Fibroblast of villous mesenchyme (primary cell): ENCODE measurements around the gene EID1. TPM values are rescaled to one million over a fixed set of nuclear protein-coding genes. Genes with fewer than 3 reads are reported as not detected.
A peak's percentile ranks its signal among the peaks of the same experiment; 100 is the strongest.

Source experiments
- DNase-seq: peaks from one replicate; pipeline ENCODE4 v3.0.0-alpha.2; 2010; ENCODE audit warnings: low read depth
- H3K4me3 ChIP-seq: 2 replicates; pipeline ENCODE4 v1.5.1; 2011; ENCODE audit warnings: low read depth, mild to moderate bottlenecking, low read length
- CTCF ChIP-seq: IDR thresholded peaks from 2 replicates; pipeline ENCODE4 v1.5.1; 2012; ENCODE audit warnings: low read depth, mild to moderate bottlenecking, low read length; ENCODE audit not compliant: insufficient read depth
- total RNA-seq: library from RNA; depleted of rRNA; stranded (reverse); fragments of >200 nt; gene quantifications from 2 replicates; pipeline ENCODE4 v1.2.3, GENCODE V29; 2012

The EID1 gene
- total RNA-seq, 1 donor, result 224 TPM

- DNase-seq, result no peak
- no peak for TF ChIP-seq CTCF
- H3K4me3 ChIP-seq, result peak overlapping the region; percentile 91
Measured at GRCh38 chr15:48880070-48880634, 2.2 kb downstream of the EID1 start.

GRCh38 chr15:48883699-48884098, 5.8 kb downstream of the EID1 start:
- no peak for TF ChIP-seq CTCF
- no peak overlapping the region for H3K4me3 ChIP-seq
- DNase-seq, result no peak

- no peak overlapping the region for H3K4me3 ChIP-seq
- DNase-seq, result no peak
- TF ChIP-seq CTCF, result no peak
Measured at GRCh38 chr15:48887144-48887543, 9.2 kb downstream of the EID1 start.

GRCh38 chr15:48888191-48888590, 10.3 kb downstream of the EID1 start:
- DNase-seq, result no peak
- TF ChIP-seq CTCF, result no peak

GRCh38 chr15:48888836-48889235, 10.9 kb downstream of the EID1 start:
- DNase-seq, result no peak
- TF ChIP-seq CTCF, result no peak
- no peak overlapping the region for H3K4me3 ChIP-seq

More at GRCh38 chr15:48888191-48888590, 10.3 kb downstream of the EID1 start:
- H3K4me3 ChIP-seq, result no peak overlapping the region

- DNase-seq, result no peak
- TF ChIP-seq CTCF, result no peak
- H3K4me3 ChIP-seq, result no peak overlapping the region
Measured at GRCh38 chr15:48889925-48890324, 12.0 kb downstream of the EID1 start.

- no peak overlapping the region for H3K4me3 ChIP-seq
- DNase-seq, result no peak
- no peak for TF ChIP-seq CTCF
Measured at GRCh38 chr15:48890375-48890972, 12.5 kb downstream of the EID1 start.
